HG03354 (cell line): ENCODE results near the gene MYH15.
"Not testable (repeated sequence)": the region's sequence is repeated elsewhere in the genome, so short reads cannot be mapped to it uniquely, and the experiment has no call there.

ENCODE experiments used
- ATAC-seq: cut with Tn5 transposase; IDR thresholded peaks from one replicate; pipeline ENCODE4 v1.9.1; 2021; ENCODE audit warnings: mild to moderate bottlenecking; ENCODE audit not compliant: unreplicated experiment, poor library complexity, severe bottlenecking

The MYH15 gene

GRCh38 chr3:108396336-108396735 lies 114.1 kb downstream of the MYH15 start:
- ATAC-seq: no peak

- no peak for ATAC-seq
Measured at GRCh38 chr3:108394563-108394962, 115.8 kb downstream of the MYH15 start.

GRCh38 chr3:108394016-108394415 lies 116.4 kb downstream of the MYH15 start:
- ATAC-seq: no peak

- ATAC-seq: no peak
Measured at GRCh38 chr3:108393128-108393900, 117.1 kb downstream of the MYH15 start.

- no peak for ATAC-seq
Measured at GRCh38 chr3:108391917-108392593, 118.3 kb downstream of the MYH15 start.

- ATAC-seq: no peak
Measured at GRCh38 chr3:108389372-108389771, 121.0 kb downstream of the MYH15 start.

GRCh38 chr3:108388136-108389132 lies 122.0 kb downstream of the MYH15 start:
- peak; percentile 74 for ATAC-seq

GRCh38 chr3:108387063-108387462 lies 123.3 kb downstream of the MYH15 start:
- ATAC-seq: no peak

- no peak for ATAC-seq
Measured at GRCh38 chr3:108383306-108383705, 127.1 kb downstream of the MYH15 start.

- ATAC-seq: no peak
Measured at GRCh38 chr3:108381529-108382140, 128.8 kb downstream of the MYH15 start.

- ATAC-seq: no peak
Measured at GRCh38 chr3:108380128-108380795, 130.1 kb downstream of the MYH15 start.

- ATAC-seq: not testable (repeated sequence)
Measured at GRCh38 chr3:108378952-108379342, 131.4 kb downstream of the MYH15 start.

- ATAC-seq: peak; percentile 74
Measured at GRCh38 chr3:108378153-108378951, 132.0 kb downstream of the MYH15 start.

GRCh38 chr3:108377384-108377783 lies 133.0 kb downstream of the MYH15 start:
- ATAC-seq: no peak

GRCh38 chr3:108376026-108376425 lies 134.4 kb downstream of the MYH15 start:
- ATAC-seq: no peak

- no peak for ATAC-seq
Measured at GRCh38 chr3:108359011-108359410, 151.4 kb downstream of the MYH15 start.

- ATAC-seq: no peak
Measured at GRCh38 chr3:108357042-108357441, 153.4 kb downstream of the MYH15 start.

- ATAC-seq: no peak
Measured at GRCh38 chr3:108354562-108354961, 155.8 kb downstream of the MYH15 start.
